Neural progenitor cell (in vitro differentiated cells): ENCODE measurements around the gene MGAT4B.

Experiments used
- CTCF ChIP-seq: fragments of 200-600 bp; sonication (generic); IDR thresholded peaks from 2 replicates; pipeline ENCODE4 v1.5.1; 2017; ENCODE audit warnings: antibody characterized with exemption, mild to moderate bottlenecking
- EZH2phosphoT487 ChIP-seq: fragments of 200-600 bp; sonication (generic); IDR thresholded peaks from 2 replicates; pipeline ENCODE4 v1.6.1; 2017; ENCODE audit warnings: antibody characterized with exemption

- TF ChIP-seq CTCF: no peak
- no peak for TF ChIP-seq EZH2phosphoT487
These were observed 24.8 kb downstream of the MGAT4B start for GRCh38 chr5:179781846-179782245.
